GM21528 (cell line): Measurements from ENCODE around the gene MAP3K10.

Source experiments
- ATAC-seq: cut with Tn5 transposase; IDR thresholded peaks from one replicate; pipeline ENCODE4 v1.9.1; 2021; ENCODE audit warnings: mild to moderate bottlenecking, moderate library complexity; ENCODE audit not compliant: unreplicated experiment, low FRiP score

MAP3K10 gene

GRCh38 chr19:40231544-40232424, 40.6 kb downstream of the MAP3K10 start:
- ATAC-seq, result no peak

GRCh38 chr19:40232479-40232878, 41.3 kb downstream of the MAP3K10 start:
- no peak for ATAC-seq

GRCh38 chr19:40232949-40233810, 42.0 kb downstream of the MAP3K10 start:
- no peak for ATAC-seq

GRCh38 chr19:40233811-40234389, 42.7 kb downstream of the MAP3K10 start:
- ATAC-seq, result no peak

- no peak for ATAC-seq
Measured at GRCh38 chr19:40234429-40235237, 43.4 kb downstream of the MAP3K10 start.

- no peak for ATAC-seq
Measured at GRCh38 chr19:40235238-40236025, 44.2 kb downstream of the MAP3K10 start.

GRCh38 chr19:40236026-40236355, 44.8 kb downstream of the MAP3K10 start:
- no peak for ATAC-seq

GRCh38 chr19:40236366-40236765, 45.1 kb downstream of the MAP3K10 start:
- ATAC-seq, result no peak

GRCh38 chr19:40237791-40238190, 46.6 kb downstream of the MAP3K10 start:
- ATAC-seq, result no peak

- ATAC-seq, result no peak
Measured at GRCh38 chr19:40238775-40239174, 47.5 kb downstream of the MAP3K10 start.

- no peak for ATAC-seq
Measured at GRCh38 chr19:40239415-40240226, 48.4 kb downstream of the MAP3K10 start.

- ATAC-seq, result no peak
Measured at GRCh38 chr19:40240332-40240731, 49.1 kb downstream of the MAP3K10 start.

GRCh38 chr19:40241125-40241808, 50.0 kb downstream of the MAP3K10 start:
- no peak for ATAC-seq

- no peak for ATAC-seq
Measured at GRCh38 chr19:40241809-40242384, 50.7 kb downstream of the MAP3K10 start.

- no peak for ATAC-seq
Measured at GRCh38 chr19:40242480-40242879, 51.3 kb downstream of the MAP3K10 start.

- ATAC-seq, result no peak
Measured at GRCh38 chr19:40243181-40243580, 52.0 kb downstream of the MAP3K10 start.

- no peak for ATAC-seq
Measured at GRCh38 chr19:40244579-40245317, 53.5 kb downstream of the MAP3K10 start.
